Right lung (tissue), 5 donors: ENCODE data around the gene FOXO3. TPM values are rescaled to one million over a fixed set of nuclear protein-coding genes. Genes with fewer than 3 reads are reported as not detected.
"Not testable (repeated sequence)": the region's sequence is repeated elsewhere in the genome, so short reads cannot be mapped to it uniquely, and the experiment has no call there.

Experiments used
- DNase-seq, 2 donors: peaks; one replicate each; pipeline ENCODE4 v3.0.0-alpha.2; 2013
- polyA plus RNA-seq, 5 donors: library from polyadenylated mRNA; unstranded; fragments of 120-200 nt; gene quantifications; one replicate each; pipeline versions ENCODE4 v1.2.1 to v1.2.3, GENCODE V29; 2013; ENCODE audit warnings: inconsistent platforms in 1 of 5, low replicate concordance in 1 of 5; ENCODE audit not compliant: insufficient read length in 5 of 5, insufficient read depth in 1 of 5

The FOXO3 gene
- polyA plus RNA-seq, 5 donors, result 46.6 to 68.1 (median 60.2) TPM

DNA sequence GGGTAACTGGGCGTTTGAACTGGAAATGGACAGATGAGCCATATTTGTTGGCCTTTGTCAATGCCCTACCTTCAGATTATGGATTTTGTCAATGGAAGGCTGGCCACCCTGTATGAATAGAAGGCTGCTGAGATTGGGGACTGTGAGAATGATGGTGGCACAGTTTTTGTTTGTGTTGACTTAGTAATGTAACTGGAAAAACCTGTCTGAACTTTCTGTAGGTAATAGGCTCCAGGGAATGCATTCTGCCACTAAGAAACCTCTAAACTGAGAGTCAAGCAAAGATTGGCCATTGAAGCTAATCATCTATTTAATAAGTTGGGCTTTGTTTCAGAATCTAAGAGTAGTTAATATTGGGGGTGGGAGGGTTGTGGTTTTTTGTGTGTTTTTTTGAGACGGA is 97.5 kb downstream of the FOXO3 start:
- DNase-seq, result no peak

DNA sequence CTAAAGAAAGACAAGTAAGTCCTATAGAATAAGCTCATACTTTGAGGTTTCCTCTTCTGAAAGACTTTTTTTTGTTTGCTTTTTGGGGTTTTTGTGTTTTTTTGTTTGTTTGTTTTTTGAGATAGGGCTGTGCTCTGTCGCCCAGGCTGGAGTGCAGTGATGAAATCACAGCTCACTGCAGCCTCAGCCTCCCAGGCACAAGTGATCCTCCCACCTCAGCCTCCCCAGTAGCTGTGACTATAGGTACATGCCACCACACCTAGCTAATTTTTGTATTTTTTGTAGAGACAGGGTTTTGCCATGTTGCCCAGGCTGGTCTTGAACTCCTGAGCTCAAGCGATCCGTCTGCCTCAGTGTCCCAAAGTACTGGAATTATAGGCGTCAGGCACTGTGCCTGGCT is 98.1 kb downstream of the FOXO3 start:
- DNase-seq, result not testable (repeated sequence)

DNA sequence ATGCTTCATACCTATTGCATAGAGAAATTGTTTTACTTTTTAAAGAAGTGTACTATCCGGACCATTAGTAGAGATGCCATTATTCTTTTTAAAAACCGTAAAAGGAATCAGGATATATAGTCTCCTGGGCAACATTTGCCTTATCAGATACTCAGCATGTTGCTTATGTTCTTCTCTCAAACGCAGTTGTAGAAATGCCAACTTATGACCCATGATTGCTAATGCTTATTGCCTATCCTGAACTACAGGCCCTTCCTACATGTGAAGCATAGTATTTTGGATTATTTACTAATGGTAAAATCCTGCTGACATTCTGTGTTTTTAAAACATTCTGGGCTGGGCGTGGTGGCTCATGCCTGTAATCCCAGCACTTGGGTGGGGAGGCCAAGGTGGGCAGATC is 99.5 kb downstream of the FOXO3 start:
- DNase-seq, result no peak

DNA sequence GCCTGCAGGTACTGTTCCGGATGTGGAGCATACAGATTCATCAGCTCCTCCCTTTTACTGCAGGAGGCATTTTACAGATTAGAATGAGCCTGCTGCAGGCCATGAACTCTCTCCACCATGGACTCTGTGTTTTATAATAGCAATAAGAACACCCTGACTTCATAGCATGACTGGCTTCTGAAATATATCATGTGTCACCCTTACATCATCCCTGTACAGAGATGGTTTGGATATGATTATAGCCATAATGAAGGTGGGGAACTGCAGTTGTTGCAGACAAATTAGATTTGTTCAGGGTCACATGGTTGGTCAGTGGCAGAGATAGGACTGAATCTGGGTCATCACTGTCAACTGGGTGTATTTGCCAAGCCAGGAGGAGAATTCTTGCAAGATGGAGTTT is 100.7 kb downstream of the FOXO3 start:
- no peak for DNase-seq

DNA sequence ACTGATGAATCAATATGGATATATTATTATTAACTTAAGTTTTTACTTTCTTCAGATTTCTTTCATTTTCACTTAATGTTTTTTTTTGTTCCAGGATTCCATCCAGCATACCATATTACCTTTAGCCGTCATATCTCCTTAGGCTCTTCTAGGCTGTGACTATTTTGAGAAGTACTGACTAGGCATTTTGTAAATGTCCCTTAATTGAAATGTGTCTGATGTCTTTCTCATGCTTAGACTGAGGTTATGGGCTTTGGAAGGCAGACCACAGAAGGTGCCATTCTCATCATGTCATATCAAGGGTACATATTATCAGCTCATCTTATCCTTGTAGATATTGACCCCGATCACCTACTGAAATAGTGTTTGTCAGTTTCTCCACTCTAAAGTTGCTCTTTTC is 101.3 kb downstream of the FOXO3 start:
- no peak for DNase-seq

DNA sequence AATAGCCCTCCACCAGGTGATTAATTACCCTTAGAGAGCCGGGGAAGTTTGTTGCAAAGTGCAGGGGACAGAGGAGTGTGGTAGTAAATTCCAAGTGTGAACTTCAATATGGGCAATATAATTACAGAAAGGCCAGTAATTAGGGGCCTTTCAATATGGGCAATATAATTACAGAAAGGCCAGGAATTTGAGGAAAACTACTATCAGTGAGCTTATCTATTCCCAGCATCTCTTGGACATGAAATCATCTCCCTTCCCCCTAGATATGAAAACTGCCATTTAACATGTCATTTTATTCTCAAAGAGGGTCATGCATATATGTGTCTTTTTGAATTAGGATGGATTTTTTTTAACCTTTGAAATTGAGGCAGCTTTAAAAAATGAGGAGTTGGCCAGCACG is 102.0 kb downstream of the FOXO3 start:
- no peak for DNase-seq

DNA sequence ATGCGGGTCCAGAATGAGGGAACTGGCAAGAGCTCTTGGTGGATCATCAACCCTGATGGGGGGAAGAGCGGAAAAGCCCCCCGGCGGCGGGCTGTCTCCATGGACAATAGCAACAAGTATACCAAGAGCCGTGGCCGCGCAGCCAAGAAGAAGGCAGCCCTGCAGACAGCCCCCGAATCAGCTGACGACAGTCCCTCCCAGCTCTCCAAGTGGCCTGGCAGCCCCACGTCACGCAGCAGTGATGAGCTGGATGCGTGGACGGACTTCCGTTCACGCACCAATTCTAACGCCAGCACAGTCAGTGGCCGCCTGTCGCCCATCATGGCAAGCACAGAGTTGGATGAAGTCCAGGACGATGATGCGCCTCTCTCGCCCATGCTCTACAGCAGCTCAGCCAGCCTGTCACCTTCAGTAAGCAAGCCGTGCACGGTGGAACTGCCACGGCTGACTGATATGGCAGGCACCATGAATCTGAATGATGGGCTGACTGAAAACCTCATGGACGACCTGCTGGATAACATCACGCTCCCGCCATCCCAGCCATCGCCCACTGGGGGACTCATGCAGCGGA is 102.9 kb downstream of the FOXO3 start:
- not testable (repeated sequence) for DNase-seq

DNA sequence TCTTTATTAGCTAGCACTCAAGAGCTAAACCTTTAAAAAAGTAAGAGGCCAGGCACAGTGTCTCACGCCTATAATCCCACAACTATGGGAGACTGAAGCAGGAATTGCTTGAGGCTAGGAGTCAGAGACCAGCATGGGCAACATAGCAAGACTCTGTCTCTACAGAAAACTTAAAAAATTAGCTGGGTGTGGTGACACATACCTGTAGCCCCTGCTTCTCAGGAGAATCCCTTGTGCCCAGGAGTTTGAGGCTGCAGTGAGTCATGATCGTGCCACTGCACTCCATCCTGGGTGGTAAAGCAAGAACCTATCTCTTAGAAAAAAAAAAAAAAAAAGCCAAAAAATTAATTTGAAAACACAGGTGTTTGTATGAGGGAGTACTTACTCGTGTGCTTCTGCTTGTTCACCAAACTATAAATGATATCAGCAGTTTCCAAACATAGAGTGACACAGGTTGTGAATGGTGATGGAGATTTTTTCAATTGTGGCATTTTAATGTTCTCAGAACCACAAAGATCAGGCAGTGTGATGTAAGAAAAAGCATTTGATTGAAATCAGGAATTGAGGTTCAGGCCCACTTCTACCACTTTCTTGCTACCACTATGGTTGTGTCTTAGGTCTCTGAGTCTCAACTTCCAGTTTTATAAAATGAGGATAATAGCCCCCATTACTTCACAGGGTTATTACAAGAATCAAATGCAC is 104.9 kb downstream of the FOXO3 start:
- no peak for DNase-seq

DNA sequence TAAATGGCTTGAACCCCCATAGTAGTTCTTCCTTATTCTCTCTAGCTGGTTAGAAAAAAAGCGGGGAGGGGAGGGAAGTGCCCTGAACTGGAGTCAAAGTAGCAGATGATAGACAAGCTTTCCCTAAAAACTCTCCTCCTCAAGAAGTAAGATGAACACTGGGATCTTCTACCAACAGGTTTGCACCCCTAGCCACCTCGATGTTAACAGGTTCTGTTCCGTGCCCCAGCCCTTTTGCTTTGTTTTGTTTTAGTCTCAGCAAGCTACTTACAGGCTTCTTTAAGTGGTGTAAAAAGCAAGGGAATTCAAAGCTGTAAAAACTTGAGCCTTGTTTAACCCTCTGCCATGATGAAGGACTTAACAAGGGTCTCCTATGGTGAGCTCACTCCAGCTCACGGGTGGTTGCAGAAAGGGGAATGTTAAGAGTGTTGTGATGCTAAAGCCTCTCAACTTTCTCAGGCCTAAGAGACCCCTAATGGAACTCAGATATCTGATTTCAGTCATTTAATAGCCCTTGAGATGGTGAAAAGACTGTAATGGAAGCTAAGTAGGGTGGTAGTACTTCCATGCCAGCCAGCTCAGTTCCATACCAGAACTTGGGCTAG is 106.0 kb downstream of the FOXO3 start:
- no peak for DNase-seq

DNA sequence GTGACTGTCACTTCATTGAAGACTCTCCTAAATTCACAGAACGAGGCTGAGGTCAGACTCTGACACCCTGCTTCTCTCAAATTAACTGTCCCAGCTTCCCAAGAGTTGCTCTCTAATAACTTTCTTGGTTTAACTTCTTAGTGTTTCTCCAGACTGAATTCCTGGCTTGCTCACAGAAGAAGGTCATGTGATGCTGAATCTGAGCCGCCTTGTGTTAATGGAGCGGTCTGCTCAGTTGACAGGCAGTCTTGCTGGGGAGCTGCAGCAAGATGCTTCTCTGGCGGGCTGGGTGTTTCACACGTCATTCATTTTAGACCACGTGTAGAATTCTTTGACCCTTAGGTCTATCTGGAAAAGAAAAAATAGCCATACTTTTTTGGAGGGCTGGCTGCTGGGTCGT is 107.3 kb downstream of the FOXO3 start:
- DNase-seq, result no peak

DNA sequence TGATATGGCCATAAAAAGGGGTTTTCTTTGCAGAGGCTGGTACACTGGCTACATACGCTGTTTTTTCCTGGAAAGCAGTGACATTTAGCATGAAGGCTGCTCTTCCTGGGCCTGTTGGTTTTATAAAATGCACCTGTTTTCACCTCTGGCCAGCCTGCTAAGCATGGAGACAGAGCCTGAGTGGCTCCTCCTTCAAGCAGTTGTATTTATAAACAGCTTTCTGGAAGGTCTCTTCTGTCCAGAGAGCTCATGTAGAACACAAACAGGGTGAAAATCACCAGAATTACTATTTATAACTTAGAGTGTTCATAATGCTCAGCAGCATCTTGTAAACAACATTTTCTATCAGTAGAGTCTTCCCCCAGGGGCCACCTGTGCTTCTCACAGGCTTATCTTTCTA is 109.0 kb downstream of the FOXO3 start:
- no peak for DNase-seq

DNA sequence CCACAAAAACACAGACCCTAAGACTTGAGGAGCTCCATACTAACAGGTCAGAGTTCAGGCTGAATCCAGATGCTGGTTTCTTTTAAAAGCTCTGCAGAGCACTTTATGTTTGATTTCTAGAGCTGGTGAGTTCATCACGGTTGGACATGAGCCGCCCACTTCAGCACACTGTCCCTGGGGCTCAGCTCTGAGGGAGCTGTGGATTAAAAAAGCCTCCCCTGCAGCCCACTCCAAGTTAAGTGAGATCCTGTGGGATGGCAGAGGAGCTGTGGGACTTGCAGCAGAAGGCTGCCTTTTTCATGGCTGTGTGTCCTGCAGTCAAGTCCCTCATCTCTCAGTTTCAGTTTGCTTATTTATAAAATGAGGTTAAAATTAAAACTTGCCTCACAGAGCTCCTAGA is 110.5 kb downstream of the FOXO3 start:
- DNase-seq, result no peak

DNA sequence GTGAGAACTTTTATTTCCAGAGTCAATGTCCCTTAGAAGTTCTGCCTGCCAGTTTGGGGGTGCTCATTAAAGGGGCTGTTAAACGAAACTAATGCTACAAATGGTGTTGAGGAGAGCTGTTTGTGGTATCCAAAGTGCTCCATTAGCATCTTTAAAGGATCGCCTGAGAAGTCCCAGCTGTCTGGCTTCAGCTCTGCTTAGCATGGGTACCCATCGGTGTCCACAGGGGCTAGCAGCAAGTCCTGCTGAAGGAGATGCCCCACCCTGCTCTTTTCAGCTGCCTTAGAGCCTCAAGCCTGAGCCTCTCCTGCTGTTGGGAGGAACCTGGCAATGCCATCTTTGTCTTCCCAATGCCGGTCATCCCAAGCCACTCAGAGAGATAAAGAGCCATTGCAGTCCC is 111.1 kb downstream of the FOXO3 start:
- no peak for DNase-seq

DNA sequence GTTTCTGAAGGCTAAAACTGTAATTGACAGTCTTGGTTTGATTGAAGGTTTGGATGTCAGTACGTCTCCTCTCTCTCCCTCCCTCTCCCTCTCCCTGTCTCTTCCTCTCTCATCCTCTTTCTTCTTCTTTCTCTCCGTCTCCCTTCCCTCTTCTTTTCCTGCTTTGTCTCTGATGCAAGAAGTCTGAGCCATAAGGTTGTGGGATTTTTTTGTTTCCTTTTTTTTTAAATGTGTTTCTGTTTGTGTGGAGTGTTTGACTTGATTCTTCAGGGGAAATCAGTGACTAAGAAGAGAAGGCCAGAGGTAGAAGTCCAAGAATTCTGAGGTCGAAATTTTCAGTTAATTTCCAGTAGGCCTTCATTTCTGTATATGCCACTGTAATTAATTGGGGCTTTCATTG is 111.9 kb downstream of the FOXO3 start:
- no peak for DNase-seq

DNA sequence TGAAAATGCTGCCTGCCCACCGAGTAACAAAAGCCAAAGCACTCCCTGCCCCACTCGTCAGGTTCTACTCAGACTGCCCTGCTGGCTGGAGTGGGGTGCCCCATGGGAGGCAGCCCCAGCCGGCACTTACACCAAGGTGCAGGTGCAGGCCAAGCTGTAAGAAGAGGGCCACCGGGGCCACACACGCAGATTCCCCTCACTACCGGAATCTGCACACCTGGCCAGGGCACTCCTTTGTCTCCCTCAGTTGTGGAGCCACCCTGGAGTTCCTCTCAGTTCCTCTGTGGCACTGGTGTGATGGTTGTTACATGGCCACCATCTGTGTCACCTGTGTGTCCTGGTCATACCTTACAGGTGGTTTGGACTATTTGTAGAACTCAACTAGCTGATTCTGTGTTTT is 112.4 kb downstream of the FOXO3 start:
- DNase-seq, result no peak

DNA sequence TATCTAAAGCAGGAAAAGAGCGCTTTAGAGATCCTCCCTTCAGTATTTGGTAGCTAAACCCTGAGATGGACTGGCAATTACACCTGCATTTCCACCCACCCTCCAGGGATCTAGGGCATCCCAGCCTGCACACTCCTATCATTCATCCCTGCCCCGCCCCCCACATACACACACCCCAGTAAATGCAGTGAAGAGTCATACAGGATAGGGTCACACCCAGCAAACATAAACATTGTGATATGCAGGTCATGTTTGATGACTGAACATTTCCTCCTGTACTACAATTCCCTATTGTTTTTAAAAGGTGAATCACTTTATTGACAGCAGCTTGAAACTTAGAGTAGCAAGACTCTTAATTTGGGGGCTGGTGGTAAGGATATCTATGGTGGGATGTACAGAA is 112.9 kb downstream of the FOXO3 start:
- DNase-seq, result no peak

DNA sequence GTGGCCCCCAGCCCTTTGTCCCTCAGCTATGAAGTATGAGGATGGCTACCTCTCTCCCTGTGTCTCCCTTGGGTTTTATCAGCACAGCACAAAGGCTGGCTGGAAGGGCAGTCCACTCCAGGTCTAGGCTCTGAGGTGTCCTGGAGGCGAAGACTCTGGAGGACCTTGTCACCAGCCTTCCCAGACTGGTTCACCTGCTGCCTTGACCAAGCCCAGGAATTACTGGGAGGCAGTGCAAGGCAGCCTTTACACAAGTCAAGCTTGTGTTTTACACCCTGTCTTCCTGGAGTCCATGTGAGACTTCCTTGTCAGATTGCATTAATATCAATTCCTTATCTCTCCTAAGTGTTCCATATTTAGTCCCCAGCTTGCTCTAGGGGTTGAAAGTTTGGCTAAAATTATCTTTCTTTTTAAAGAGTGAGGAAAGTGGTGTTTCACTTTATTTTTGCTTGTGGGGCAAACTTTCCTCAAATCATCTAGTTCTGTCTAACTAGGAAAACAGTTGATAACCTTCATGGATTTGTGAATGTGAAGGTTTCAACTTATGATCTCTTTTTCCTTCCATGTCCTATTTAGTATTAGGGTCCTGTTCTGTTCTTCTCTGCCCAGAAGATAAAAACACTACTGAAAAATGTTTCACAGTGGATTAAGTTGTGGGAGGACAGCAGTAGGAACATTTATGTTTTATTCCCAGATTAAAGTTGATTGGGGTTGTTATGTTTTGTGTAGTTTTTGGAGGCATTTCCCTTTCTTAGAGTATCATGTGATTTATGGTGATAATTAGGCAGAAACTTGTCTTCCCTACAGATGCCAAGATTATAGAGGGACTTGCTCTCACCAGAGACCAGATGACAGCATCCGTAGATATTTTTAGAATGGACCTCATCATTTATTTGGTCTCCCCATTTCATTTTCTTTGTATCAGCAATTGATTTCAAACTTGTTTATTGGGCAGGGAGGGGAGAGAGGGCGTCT is 114.8 kb downstream of the FOXO3 start:
- no peak for DNase-seq

DNA sequence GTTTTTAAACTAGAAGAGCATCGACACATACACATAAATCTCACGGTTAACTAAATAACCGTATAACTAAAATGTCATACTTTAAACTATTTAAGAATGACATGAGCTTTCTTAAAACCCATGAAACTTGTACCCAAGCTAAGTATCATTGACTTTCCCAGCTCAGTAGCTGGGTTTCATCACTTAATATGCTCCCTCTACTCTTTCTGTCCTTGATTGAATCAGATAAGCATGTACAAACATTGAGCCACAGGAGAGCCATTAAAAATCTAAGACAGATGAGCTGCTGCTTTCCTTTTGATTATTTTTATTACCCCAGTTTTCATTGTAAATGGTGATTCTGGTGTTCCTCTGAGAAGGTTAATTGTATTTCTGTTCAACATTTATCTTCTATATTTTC is 115.8 kb downstream of the FOXO3 start:
- no peak for DNase-seq

DNA sequence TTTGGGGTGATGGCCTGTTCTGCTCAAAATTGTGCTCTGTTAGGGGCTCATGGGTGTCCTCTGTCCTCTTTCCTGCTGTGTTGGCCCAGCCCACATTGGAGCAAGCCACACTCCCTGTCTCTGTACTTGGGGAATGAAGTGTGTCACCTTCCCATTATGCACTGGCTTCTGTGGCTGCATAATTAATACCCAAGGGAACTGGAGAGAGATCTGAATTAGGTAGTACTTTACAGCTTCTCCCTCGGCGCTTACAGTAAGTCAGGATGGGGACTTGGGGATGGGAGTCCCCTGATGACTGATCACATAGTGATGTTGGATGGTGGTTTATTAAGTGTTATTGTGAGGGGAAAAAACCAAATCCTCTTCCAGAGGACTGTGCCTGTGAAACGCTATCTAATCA is 116.6 kb downstream of the FOXO3 start:
- no peak for DNase-seq

DNA sequence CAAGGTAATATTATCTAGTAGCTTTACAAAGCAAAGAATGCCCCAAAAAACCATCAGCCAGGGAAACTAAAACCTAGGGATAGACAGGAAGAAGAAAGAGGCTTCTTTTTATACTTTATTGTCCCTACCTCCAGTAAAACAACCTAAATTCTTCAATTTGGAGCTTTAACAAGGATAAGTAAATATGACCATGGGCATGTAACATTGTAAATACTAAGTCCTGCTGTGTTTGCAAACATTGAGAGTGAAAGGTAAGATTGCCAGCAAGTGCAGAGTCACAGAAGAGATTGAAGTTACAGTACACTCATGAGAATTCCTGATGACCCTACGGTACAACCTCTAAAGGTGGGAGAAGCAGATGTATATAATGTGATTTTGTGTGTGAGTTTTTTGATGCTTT is 117.2 kb downstream of the FOXO3 start:
- no peak for DNase-seq

DNA sequence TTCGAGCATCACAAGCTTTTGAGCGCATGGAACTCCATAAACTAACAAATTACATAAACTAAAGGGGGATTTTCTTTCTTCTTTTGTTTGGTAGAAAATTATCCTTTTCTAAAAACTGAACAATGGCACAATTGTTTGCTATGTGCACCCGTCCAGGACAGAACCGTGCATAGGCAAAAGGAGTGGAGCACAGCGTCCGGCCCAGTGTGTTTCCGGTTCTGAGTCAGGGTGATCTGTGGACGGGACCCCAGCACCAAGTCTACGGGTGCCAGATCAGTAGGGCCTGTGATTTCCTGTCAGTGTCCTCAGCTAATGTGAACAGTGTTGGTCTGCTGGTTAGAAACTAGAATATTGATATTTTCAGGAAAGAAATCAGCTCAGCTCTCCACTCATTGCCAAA is 119.6 kb downstream of the FOXO3 start:
- not testable (repeated sequence) for DNase-seq

DNA sequence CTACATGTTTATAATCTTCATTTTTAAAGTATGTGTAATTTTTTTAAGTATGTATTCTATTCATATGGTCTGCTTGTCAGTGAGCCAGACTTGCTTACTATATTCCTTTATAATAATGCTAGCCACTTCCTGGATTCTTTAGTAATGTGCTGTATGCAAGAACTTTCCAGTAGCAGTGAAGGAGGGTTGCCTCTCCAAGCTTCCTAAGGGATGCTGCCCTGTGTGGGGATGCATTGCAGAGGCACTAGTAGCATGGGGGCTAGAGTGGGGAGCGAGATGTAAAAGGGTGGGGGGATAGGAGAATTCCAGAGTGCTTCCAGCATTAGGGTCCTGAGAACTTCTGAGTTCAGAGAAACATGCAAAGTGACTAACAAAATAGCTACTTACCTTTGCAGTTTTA is 121.0 kb downstream of the FOXO3 start:
- not testable (repeated sequence) for DNase-seq
